Sigmoid colon (tissue), 7 donors: ENCODE results near the gene CZIB. TPM values are rescaled to one million over a fixed set of nuclear protein-coding genes. Genes with fewer than 3 reads are reported as not detected.

ENCODE experiments used
- DNase-seq: peaks from one replicate; pipeline ENCODE4 v3.0.0-alpha.2; 2019
- H3K27ac ChIP-seq, 4 donors: fragments of 200-600 bp; sonication (generic); one replicate each; pipeline ENCODE4 v1.5.1; 2016 to 2019; ENCODE audit warnings: mild to moderate bottlenecking in 1 of 4
- H3K27me3 ChIP-seq, 3 donors: fragments of 200-600 bp; sonication (generic); one replicate each; pipeline ENCODE4 v1.5.1; 2019; ENCODE audit warnings: mild to moderate bottlenecking in 1 of 3
- H3K36me3 ChIP-seq, 4 donors: fragments of 200-600 bp; sonication (generic); one replicate each; pipeline ENCODE4 v1.5.1; 2016 to 2019
- H3K4me1 ChIP-seq, 4 donors: fragments of 200-600 bp; sonication (generic); one replicate each; pipeline ENCODE4 v1.5.1; 2017 to 2019
- H3K4me3 ChIP-seq, 4 donors: fragments of 200-600 bp; sonication (generic); one replicate each; pipeline ENCODE4 v1.5.1; 2017 to 2019; ENCODE audit warnings: mild to moderate bottlenecking in 2 of 4, moderate library complexity in 1 of 4
- H3K9me3 ChIP-seq, 4 donors: fragments of 200-600 bp in 3 of 4; sonication (generic) in 3 of 4; one replicate each; pipeline versions ENCODE4 v1.5.1 to v1.6.1; 2013 to 2019
- EP300 ChIP-seq, 4 donors: sonication (generic); formaldehyde crosslinking; IDR thresholded peaks; one replicate each; pipeline ENCODE4 v1.6.1; 2017; ENCODE audit warnings: antibody characterized with exemption in 4 of 4
- POLR2A ChIP-seq, 2 donors: fragments of 450-650 bp; IDR thresholded peaks; one replicate each; pipeline ENCODE4 v1.6.1; 2016; ENCODE audit warnings: antibody characterized with exemption in 2 of 2, mild to moderate bottlenecking in 2 of 2, moderate library complexity in 2 of 2
- POLR2AphosphoS5 ChIP-seq, 4 donors: sonication (generic); formaldehyde crosslinking; IDR thresholded peaks; one replicate each; pipeline ENCODE4 v1.6.1; 2017; ENCODE audit warnings: antibody characterized with exemption in 4 of 4
- WGBS, 2 donors: extraction: QIAGEN DNeasy Blood & Tissue Kit; methylation state at CpG; one replicate each; pipeline ENCODE4 v1.1.7; 2013; 5-methylcytosine and 5-hydroxymethylcytosine counted together
- intact Hi-C: fragments of 100-400 bp; cut with DNase I; formaldehyde crosslinking; loops from one replicate; pipeline ENCODE4 v1.15.1; 2023
- polyA plus RNA-seq, 3 donors: library from polyadenylated mRNA; stranded (reverse); fragments of 200-250 nt; gene quantifications; one replicate each; pipeline ENCODE4 v1.2.3, GENCODE V29; 2013
- total RNA-seq, 4 donors: library from RNA; depleted of rRNA; stranded (reverse); fragments of >200 nt; gene quantifications; one replicate each; pipeline ENCODE4 v1.1.0, GENCODE V29; 2016
- TF ChIP-seq, protein P1 (sequence below), 4 experiments: fragments of 450-650 bp in 3 of 4; fragments of 200-600 bp in 1 of 4; IDR thresholded peaks; one replicate each; pipeline ENCODE4 v1.5.1; 2016 to 2019; ENCODE audit warnings: antibody characterized with exemption in 4 of 4, mild to moderate bottlenecking in 3 of 4, moderate library complexity in 2 of 4
- donor health status: healthy with polysubstance abuse.
- donor health status: Bipolar disorder and iron deficiency.
- donor health status: healthy.

Gene CZIB
- total and polyA plus RNA-seq, 7 donors = 49.4 to 95.6 (median 79.2) TPM

DNA sequence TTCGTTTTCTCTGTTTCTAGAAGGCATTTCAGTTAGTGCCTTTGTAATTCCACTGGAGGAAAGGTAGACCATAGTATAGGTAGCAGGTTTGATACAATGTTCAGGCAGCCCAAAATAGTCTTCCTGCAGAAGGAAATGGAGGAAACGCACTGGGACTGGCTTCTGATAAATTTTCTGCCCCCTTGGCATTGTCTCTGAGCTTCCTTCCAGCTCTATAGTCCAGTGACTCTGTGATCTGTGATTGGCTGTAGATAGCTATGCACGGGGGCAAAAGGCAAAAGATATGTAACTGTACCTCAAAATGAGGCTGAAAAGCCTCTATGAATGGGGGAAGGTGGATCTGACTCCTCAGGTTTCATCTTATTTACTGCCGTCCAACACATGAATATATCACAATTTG, 23.7 kb upstream of the CZIB start:
- Histone ChIP-seq H3K4me3 (no peak overlapping the region), H3K27ac (no peak overlapping the region), H3K4me1 (peaks cover 0 to under 1% (median under 1%) of the 10 kb centered on the region in 4 donors), H3K9me3 (no peaks in the 10 kb centered on the region), H3K27me3 (no peaks in the 10 kb centered on the region), H3K36me3 (no peaks in the 10 kb centered on the region)
- intact Hi-C loops = no loop called here
- TF ChIP-seq POLR2A (IDR thresholded peaks at IDR 0.05) (no peak), POLR2AphosphoS5 (IDR thresholded peaks at IDR 0.05) (no peak), EP300 (IDR thresholded peaks at IDR 0.05) (no peak)
- TF ChIP-seq, protein P1, sequence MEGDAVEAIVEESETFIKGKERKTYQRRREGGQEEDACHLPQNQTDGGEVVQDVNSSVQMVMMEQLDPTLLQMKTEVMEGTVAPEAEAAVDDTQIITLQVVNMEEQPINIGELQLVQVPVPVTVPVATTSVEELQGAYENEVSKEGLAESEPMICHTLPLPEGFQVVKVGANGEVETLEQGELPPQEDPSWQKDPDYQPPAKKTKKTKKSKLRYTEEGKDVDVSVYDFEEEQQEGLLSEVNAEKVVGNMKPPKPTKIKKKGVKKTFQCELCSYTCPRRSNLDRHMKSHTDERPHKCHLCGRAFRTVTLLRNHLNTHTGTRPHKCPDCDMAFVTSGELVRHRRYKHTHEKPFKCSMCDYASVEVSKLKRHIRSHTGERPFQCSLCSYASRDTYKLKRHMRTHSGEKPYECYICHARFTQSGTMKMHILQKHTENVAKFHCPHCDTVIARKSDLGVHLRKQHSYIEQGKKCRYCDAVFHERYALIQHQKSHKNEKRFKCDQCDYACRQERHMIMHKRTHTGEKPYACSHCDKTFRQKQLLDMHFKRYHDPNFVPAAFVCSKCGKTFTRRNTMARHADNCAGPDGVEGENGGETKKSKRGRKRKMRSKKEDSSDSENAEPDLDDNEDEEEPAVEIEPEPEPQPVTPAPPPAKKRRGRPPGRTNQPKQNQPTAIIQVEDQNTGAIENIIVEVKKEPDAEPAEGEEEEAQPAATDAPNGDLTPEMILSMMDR (IDR thresholded peaks at IDR 0.05) = no peak
- DNase-seq = no peak
- 65 to 69% methylated on average over 4 of the region's 4 CpGs for WGBS, 2 donors

DNA sequence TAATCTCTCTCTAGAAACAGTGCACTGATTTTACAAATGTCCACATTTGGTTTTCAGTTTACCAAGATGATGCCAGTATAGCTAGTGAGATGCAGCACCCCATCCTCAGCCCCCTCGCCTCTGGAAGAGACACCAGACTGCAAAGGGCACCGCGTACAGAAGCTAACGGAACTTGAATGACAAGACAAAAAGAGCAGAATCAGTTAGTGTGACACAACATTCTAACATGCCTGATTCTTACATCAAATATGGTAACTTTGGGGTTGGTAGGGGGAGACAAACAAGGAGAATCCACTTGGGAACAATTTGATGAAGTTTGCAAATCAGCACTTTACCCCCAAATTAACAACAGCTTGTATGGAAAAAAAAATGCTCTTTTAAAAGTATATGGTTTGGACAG, 21.9 kb upstream of the CZIB start:
- peaks cover 0 to 11% (median 7%) of the 10 kb centered on the region in 4 donors for H3K4me1 ChIP-seq
- 79 to 84% methylated on average over 4 of the region's 4 CpGs for WGBS, 2 donors
- H3K27me3 ChIP-seq = no peaks in the 10 kb centered on the region
- H3K9me3 ChIP-seq = no peaks in the 10 kb centered on the region
- no peak overlapping the region for H3K27ac ChIP-seq
- H3K4me3 ChIP-seq = no peak overlapping the region
- DNase-seq = no peak
- intact Hi-C loops = no loop called here
- TF ChIP-seq POLR2A (IDR thresholded peaks at IDR 0.05) = no peak
- TF ChIP-seq POLR2AphosphoS5 (IDR thresholded peaks at IDR 0.05) = no peak
- TF ChIP-seq EP300 (IDR thresholded peaks at IDR 0.05) = no peak
- TF ChIP-seq, protein P1 (IDR thresholded peaks at IDR 0.05) = no peak
- no peaks in the 10 kb centered on the region for H3K36me3 ChIP-seq

DNA sequence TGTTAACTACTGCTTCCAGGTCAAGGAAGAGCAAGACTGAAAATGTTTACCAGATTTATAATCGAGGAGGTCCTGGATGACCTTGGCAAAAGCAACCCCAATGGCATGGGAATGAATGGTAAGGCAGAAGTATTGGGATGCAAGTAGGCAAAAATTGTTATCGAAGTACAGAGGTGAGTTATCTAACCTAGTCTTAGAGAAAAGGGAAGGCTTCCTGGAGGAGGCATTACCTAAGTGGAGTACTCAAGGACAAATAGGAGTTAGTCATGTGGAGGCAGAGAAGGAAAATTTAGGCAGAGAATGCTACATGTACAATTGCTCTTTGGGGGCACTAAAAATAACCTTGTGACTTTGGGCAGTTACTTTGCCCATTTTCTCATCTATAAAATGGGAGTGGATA, 21.4 kb upstream of the CZIB start:
- TF ChIP-seq POLR2AphosphoS5 (IDR thresholded peaks at IDR 0.05) (no peak), POLR2A (IDR thresholded peaks at IDR 0.05) (no peak), EP300 (IDR thresholded peaks at IDR 0.05) (no peak)
- TF ChIP-seq, protein P1 (IDR thresholded peaks at IDR 0.05) = no peak
- Histone ChIP-seq H3K27ac (no peak overlapping the region), H3K4me1 (peaks cover 0 to 16% (median 13%) of the 10 kb centered on the region in 4 donors), H3K36me3 (no peaks in the 10 kb centered on the region), H3K4me3 (no peak overlapping the region), H3K9me3 (no peaks in the 10 kb centered on the region), H3K27me3 (no peaks in the 10 kb centered on the region)
- intact Hi-C loops = no loop called here
- no peak for DNase-seq
- 80 to 87% methylated on average over 2 of the region's 2 CpGs for WGBS, 2 donors

DNA sequence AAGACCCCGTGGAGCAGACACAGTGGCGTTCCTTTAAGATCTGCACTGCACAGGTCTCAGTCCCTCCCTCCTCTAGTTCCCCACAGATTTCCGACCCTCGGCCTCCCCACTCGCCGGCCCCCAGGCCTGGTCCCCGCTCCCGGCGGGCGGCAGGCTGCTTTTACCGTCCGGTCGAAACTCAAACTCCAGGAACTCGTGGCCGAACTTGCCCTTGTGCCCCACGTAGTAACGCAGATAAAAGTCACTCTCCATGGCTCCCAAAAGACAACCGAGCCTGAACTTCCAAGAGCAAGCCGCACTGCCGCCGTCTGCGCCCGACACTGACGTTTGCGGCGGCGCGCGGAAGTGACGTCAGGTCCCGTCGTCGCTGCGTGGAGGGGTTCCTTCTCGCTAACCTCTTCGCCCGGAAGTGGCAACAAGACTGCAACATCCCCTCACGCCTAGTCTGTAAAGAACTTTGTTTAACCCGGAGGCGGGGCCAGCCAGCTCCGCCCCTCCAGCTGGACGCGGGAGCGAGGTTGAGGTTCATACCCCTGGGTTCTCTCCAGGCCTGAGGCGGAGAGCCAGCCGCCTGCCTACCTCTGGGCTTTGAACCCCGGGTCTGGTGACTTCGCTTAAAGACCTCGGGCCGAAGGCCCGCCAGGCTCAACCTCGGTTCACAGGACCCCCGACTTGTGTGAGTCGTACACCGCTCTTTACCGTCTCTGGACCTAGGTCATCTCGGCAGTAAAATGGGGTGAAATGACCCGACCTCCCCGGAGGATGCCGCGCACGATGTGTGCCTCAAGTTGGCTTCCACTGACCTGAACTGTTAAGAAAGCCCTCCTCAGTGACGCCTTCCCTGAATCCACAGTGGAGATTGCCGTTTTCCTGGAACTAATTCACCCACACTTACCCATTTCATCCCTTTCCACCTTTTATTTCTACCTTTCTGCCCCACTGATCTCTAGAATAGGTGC, 18.0 kb upstream of the CZIB start, which contains the start of gene MAGOH:
Gene MAGOH, minus strand, starts transcription at position 322 of the 959 bp plus-strand sequence. Its CDS starts 70 bp downstream, at position 252.
- intact Hi-C loops = loop anchor here (5.0 kb wide), 1 partner anchor 89 kb away; the partner anchor contains the start of gene LRP8
- no peaks in the 10 kb centered on the region for H3K27me3 ChIP-seq
- no peaks in the 10 kb centered on the region for H3K9me3 ChIP-seq
- TF ChIP-seq POLR2A (IDR thresholded peaks at IDR 0.05) = peak; percentile 64 to 74
- TF ChIP-seq, protein P1 (IDR thresholded peaks at IDR 0.05) = no peak
- TF ChIP-seq POLR2AphosphoS5 (IDR thresholded peaks at IDR 0.05) = peak; percentile 92 to 96 (median 96)
- peak in 1 of 4 donors; percentile 7 for TF ChIP-seq EP300 (IDR thresholded peaks at IDR 0.05)
- peaks cover 7 to 29% (median 12%) of the 10 kb centered on the region in 4 donors for H3K36me3 ChIP-seq
- H3K27ac ChIP-seq = peak within 1 kb of the TSS; percentile 76 to 86 (median 80)
- peak within 1 kb of the TSS; percentile 87 to 97 (median 92) for H3K4me3 ChIP-seq
- peak; percentile 97 for DNase-seq
- WGBS, 2 donors = 5 to 7% methylated on average over 64 of the region's 64 CpGs
- H3K4me1 ChIP-seq = peaks cover 0 to 25% (median 21%) of the 10 kb centered on the region in 4 donors
